Measurements from ENCODE around the gene ZNF48.

ZNF48 gene

DNA sequence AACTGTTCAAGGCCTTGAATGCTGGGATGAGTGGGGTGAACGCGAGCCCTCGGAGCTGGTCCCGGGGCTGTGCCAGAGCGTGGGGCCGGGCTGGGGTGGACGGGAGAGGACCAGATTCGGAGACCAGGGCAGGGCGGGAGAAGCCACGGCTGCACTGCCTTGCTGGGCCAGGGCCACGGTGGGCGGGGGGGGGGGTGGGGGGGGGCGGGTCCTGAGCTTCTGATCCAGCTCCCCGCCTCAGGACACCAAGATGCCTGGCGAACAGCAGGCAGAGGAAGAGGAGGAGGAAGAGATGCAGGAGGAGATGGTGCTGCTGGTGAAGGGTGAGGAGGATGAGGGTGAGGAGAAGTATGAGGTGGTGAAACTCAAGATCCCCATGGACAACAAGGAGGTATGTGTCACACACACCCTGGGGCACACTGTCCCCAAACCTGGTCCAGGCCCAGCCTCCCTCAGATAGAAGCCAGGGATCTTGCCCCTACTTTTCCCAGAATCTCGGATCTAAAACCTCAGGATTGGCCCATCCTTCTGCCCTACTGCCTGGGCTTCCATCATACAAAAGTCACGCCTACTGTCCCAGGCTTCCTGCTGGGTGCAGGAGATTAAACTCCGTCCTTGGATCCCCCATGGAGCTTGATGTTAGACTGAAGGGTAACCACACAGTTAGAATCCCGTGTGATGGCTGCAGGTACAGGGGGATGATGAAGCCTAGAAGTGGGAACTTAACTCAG is 12.7 kb downstream of the ZNF48 start:
- no peak for DNase-seq

DNA sequence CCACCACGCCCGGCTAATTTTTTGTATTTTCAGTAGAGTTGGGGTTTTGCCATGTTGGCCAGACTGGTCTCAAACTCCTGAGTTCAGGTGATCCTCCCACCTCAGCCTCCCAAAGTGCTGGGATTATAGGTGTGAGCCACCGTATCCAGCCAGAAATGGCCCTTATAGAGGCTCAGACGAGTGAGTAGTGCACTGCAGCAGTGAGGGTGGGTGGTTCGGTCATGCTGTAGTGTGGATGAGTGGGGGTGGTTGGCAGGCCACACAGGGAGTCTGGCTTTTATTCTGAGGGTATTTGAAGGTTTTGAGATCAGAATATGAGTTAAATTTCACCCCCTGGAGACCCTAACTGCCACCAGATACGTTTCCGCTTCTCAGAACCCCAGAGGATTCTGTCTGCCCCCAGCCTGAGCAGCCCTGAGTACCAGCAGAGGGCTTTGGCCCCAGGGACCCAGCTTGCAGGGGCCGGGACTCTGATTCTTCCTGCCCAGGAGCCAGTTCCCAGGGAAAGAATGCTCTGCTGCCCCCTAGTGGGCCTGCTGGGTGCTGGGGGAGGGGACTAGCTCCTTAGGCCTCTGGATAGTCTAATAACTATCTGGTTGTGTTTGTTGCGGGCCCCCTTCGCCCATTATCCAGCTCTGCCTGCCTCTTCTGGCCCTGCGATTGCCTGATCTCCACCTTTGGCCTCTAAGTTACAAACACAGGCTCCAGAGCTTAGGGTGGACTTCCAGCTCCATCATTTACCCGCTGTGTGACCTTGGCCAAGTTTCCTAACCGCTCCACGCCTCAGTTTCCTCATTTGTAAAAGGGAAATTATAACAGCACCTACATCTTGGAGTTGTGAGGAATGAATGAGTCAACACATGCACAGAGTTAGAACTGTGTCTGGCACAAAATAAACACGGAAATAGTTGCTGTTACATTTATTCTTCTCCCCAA is 14.2 kb downstream of the ZNF48 start:
- peak; percentile 79 to 94 (median 93) for DNase-seq

DNA sequence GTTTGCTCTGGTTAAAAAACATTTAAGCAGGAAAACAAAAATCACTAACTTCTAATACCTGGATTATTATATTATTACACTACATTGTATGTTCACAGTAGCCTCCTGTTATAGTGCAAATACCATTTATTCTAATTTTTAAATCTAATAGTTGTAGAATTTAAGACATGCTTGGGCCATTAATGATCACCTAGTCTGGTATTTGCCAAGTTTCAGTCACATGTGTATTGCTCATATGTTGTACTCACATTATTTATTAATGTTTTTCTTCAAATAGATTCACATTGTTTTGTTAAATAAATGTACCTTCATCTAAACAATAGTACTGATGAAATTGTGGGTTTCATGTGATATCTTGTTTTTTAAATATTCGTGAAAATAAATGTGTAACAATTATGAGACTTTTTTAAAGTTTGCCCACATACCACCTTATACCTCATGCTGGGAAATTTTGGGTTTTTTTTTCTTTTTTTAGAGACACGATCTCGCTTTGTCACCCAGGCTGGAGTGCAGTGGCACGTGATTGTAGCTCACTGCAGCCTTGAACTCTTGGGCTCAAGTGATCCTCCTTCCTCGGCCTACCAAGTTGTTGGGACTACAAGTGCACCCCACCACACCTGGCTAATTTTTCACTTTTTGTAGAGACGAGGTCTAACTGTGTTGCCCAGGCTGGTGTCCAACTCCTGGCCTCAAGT is 18.0 kb downstream of the ZNF48 start:
- DNase-seq: no peak

DNA sequence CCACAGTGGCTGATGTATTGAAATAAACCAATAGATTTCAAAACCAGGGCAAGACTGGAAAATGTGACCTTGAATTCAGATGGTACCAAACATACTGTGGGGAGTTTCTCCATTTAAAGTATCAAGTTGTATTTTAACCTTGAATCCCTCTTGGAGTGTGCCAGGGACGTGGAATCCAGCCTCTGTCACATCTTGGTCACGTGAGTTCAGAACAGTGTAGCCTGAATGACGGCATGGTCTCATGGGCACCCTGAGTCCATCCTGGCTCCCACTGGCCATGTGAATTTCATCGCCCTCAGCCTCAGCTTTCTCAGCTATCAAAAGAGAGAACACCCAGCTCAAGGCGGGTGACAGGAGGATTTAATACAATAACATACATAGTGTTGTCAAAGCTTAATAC is 18.9 kb downstream of the ZNF48 start:
- no peak for DNase-seq

DNA sequence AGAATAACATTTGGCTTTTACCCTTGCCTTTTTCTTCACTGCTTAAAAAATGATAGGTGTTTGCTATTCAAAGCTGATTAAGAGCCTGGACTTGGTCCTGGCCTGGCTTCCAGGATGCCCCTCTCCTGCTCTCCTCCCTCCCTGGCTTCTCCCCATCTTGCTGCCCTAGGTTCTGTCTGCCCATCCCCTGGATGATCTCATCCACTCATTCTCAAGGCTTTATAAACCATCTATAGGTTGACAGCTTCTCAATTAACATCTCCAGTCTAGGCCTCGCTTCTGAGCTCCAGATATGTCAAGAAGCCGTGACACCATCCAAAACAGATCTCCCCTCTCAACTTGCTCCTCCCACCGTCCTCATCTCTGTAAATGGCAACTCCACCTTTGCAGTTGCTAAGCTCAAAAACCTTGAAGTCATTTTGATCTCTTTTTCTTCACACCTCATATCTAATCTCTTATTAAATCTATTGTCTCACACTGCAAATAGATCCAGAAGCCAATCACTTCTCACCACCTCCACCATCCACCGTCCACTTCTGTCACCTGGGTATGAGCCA is 20.9 kb downstream of the ZNF48 start:
- DNase-seq: no peak

DNA sequence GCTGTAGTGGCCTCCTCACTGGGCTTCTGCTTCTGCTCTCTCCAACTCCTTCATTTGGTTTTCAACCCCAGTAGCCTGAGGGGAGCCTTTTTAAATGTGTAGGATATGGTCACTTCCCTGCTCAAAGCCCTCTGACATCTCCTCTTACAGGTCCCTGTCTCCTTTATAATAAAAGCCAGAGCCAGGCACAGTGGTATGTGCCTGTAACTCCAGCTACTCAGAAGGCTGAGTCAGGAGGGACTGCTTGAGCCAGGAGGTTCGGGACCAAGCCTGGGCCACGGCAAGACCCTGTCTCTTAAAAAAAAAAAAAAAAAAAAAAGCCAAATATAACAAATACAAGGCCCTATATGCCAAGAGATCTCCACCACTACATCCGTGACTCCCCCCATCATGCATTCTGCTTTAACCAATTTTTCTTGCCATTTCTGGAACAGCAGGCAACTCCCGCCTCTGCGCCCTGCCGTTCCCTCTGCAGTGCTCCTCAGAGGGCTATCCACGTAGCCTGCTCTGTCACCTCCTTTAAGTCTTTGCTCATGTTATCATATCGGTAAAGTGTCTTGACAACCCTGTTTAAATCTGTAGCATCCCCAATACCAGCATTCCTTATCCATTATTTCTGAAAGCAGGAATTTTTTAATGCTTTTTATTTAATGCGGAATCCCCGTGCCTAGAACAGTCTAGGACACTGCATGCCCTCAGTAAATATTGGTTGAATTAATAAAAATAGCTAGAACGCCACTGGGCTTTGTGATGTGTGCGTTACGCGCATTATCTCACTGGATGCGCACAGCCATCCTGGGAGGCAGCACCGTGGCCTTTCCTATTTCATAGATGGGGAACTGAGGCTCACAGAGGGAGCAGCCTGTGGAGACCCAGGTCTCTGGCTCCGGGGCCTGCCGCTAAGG is 21.7 kb downstream of the ZNF48 start:
- no peak for DNase-seq

DNA sequence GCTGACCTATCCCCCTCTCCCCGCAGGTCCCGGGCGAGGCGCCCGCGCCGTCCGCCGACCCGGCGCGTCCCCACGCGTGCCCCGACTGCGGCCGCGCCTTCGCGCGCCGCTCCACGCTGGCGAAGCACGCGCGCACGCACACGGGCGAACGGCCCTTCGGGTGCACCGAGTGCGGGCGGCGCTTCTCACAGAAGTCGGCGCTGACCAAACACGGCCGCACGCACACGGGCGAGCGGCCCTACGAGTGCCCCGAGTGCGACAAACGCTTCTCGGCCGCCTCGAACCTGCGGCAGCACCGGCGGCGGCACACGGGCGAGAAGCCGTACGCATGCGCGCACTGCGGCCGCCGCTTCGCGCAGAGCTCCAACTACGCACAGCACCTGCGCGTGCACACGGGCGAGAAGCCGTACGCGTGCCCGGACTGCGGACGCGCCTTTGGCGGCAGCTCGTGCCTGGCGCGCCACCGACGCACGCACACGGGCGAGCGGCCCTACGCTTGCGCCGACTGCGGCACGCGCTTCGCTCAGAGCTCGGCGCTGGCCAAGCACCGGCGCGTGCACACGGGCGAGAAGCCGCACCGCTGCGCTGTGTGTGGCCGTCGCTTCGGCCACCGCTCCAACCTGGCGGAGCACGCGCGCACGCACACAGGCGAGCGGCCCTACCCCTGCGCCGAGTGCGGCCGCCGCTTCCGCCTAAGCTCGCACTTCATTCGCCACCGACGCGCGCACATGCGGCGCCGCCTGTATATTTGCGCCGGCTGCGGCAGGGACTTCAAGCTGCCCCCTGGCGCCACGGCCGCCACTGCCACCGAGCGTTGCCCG is 22.5 kb downstream of the ZNF48 start:
- DNase-seq: peak; percentile 44 to 87 (median 72)

DNA sequence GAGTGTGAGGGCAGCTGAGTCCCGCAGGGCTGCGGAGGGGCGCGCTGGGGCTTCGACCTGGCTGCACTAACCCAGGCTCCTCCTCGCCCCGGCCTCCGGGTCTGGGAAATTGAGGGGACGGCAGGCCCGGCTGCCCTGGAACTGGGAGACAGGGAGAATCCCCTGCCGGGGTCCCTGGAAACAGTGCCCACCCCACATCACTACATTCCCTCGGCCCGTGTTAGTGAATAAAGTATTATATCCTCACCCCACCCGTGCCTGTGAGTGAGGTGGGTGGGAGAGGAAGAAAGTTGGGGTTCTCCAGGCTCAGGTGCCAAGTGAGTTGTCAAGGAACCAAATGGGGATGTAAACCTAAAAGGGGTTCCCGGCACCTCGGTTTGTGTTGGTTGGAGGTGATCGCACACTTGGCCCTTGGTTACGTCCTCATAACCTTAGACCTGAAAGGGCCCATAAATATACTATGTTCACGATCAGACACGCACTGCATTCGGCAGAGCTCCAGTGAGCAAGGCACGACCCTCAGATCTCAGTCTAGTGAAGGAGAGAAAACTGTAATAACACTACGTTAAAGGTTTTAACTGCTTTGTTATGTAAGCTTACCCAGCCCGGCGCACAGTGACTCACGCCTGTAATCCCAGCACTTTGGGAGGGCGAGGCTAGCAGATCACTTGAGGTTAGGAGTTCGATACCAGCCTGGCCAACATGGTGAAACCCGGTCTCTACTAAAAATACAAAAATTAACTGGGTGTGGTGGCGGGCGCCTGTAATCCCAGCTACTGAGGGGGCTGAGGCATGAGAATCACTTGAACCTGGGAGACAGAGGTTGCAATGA is 23.3 kb downstream of the ZNF48 start:
- DNase-seq: peak in 1 of 4 experiments; percentile 39

DNA sequence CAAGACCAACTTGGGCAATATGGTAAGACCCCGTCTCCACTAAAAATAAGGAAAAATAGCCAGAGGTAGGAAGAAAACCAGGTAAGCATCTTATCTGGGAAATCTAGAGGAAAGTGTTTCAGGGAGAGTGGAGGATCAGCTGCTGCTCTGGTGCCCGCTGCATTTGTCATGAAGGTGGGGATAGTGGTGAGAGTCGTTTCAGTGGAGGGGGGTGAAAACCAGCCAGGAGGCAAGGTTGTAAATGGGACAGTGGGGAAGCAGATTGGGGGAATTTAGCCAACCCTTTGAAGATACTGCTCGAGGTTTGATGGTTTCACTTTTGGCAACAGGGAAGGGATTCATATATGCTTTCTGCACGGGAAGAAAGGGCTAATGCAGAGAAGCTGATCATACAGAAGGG is 25.8 kb downstream of the ZNF48 start:
- DNase-seq: no peak

DNA sequence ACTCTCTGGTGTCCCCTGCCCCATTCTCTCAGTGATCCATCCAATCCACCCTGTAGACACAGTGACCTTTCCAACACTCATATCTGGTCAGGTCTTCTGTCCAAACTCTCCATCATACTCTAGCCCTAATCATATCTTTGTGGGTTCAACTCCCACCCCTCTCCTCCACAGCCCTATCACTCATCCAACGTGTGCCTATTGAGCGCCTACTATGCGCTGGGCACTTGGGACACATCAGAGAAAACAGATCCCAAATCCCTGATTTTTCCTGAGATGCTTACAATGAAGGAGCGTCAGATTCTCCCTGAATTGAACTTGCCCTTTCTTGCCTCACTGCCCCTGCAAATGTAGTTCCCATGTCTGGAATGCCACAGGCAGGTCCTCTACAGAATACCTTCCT is 32.8 kb downstream of the ZNF48 start:
- DNase-seq: no peak

DNA sequence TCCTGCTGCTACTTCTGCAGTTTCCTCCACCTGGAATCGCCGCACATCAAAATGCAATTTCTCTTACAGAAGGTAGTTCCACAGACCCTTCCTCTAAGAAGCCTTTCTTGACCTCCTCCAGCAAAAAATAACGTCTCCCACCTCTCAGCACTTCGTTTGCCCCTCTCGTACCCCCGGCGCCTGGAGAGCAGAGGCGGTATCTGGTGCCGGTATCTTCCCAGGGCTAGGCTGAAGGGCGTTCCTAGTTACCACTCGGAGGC is 34.1 kb downstream of the ZNF48 start:
- no peak for DNase-seq

DNA sequence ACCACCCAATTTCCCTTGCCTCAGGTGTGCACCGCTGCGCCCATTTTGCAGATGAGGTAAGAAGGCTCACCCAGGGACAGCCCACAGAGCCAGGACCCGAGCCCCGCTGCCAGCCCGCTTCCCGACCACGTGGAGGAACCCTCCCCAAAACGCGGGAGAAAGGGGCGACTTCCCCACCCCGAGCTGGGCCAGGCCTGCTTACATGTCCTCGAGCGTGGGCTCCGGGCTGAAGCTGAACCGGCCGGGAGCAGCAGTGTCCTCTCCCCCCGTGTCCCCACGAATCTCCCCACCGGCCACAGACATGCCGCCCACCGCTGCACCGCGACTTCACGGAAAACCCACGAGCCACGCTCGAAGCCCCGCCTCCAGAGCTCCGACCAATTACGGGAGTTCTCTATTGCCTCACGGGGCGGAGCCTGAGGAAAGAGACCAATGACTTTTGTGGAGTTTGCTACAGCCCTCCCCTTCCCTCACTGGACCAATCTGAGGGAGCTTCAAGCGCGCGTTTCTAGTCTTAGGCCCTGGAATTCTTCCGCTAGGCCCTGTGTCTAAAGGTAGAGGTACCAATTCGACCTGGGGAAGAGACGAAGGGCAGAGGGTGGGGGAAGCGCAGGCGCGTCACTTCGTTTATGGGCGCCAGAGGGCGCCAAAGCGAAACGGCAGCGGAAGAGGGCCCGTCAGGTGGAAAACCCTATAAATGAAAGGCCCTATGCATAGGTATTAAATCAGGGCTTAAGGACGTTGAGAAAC is 34.6 kb downstream of the ZNF48 start, which contains the start of gene DCTPP1:
TSS of gene DCTPP1 (minus strand) at position 353 of the 750 bp plus-strand sequence. CDS start at position 303, 50 bp downstream.
- peak; percentile 75 to 98 (median 92) for DNase-seq

DNA sequence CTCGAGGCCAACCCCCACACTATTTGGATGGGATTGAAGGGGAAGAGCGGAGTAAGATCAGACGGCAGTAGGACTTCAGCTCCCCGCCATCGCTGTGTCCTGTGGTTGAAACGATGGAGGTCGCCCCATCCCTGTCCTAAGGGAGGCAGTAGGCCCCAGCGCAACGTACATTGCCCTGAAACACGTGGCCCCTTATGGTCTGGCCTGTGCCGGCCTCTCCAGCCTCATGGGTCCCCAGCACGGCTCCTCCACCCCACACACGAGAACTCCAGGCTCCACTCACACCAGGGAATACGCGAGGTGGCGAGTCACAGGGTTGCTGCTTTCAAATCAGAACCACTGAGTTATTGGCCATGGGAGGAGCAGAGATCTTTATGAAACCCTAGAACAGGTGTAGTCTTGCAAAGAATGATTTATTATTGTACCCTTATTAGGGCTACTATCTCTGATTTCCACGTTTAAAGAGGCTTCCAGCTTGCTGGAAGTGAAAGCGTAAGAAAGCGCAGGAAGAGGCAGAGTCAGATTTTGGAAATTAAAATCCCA is 35.3 kb downstream of the ZNF48 start:
- DNase-seq: peak in 1 of 4 experiments; percentile 50

DNA sequence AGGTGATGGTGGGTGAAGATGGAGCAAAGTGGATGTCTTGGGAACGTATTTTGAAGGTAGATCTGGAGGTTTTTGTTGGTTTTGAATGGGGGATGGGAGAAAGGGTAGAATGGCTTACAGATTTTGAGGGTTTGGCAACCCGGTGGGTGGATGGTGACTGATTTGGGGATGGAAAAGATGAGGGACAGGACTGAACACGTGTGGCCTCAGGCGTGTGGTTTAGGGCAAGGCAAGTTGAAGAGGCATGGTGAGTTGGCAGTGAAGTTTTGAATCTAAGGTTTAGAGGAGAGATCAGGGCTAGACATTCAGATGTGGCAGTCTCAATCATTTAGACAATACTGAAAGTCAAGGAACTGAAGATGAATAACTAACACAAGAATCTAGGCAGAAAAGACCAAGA is 39.6 kb downstream of the ZNF48 start:
- DNase-seq: no peak

DNA sequence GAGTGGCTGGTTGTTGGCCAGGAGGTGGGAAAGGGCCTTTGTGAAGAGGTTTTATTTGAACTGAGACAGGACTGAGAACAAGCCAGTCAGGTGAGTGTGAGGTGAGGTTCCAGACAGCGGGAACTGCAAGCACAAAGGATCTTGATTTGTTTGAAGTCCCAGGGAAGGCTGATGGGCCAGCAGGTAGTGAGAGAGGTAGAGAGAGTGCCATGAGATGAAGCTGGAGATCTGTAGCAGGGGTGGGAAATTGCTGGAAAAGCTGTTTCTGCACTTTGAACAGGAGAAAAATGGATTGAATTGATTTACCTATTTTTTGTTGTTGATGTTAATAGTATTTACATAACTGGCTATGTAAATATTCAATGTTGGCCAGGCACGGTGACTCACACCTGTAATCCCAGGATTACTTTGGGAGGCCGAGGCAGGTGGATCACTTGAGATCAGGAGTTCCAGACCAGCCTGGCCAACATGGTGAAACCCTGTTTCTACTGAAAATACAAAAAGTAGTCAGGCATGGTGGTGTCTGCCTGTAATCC is 42.4 kb downstream of the ZNF48 start:
- no peak for DNase-seq

DNA sequence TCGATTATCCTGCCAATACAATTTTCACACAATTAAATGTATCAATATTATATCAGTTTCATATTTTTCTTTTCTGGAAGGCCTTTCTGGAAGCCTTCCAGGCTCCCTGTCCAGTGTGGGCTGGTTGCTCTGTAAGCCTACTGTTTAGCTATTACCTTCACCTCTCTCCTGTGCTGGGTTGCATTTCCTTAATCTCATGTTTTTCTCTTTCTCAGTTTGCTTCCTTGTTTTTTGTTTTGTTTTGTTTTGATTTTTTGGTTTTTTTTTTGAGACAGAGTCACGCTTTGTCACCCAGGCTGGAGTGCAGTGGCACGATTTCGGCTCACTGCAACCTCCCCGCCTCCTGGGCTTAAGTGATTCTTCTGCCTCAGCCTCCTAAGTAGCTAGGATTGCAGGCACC is 43.6 kb downstream of the ZNF48 start:
- no peak for DNase-seq

DNA sequence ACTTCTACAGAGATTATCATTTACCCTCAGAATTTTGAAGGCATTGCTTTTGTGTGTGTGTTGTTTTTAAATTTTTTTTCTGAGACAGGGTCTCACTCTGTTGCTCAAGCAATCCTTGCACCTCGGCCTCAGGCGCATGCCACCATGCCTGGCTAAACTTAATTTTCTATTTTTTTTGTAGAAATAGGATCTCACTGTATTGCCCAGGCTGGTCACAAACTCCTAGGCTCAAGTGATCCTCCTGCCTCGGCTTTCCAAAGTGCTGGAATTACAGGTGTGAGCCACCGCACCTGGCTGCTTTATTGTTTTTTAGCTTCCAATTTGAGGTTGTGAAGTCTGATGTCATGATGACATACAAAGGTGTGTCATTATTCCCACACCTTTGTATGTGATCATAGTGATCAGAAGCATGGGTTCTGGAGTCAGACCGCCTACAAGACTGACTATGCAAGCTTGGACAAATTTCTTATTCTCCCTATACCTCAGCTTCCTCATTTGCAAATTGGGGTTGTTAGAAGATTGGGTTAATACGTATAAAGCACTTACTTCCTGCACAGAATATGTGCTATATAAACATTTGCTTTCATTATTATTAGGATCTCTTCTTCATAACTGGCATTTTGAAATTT is 44.6 kb downstream of the ZNF48 start:
- DNase-seq: no peak

DNA sequence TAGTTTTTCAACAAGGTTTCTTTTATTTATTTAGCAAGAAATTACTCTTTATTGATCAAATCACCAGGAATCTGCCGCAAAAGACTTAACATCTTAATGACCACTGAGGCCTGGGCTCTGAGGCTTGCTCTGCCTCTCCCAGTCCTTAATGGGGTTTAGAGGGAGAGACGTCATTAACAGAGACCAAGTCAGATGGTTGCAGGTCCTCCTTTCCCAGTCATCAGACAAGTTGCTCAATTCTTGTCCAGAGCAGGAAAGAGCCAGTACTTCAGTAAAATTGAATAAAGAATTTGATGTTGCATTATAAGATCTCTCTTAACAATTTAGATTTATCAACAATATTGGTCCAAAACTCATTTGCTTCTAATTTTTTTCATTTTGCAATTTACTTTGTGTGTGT is 48.4 kb downstream of the ZNF48 start:
- no peak for DNase-seq

Measured in activated naive CD4-positive, alpha-beta T cell (primary cell).